ENCODE results near the gene ZNF678. TPM values are rescaled to one million over a fixed set of nuclear protein-coding genes. Genes with fewer than 3 reads are reported as not detected.

ZNF678 gene
- total RNA-seq, 1 experiment from 2014 or later, result 1.6 TPM

Other genes with a start within 250 kb of the ZNF678 start
- gene CDC42BPA, start 245.1 kb upstream of the ZNF678 start, total RNA-seq (2014; rRNA removed; shearing (Covaris generic); ENCODE audit: low replicate concordance), result 11.8 and 47.3 TPM in 2 replicates
- 45.4 and 70.1 TPM in 2 replicates for gene JMJD4, start 171.7 kb downstream of the ZNF678 start, total RNA-seq (2014; rRNA removed; shearing (Covaris generic); ENCODE audit: low replicate concordance)
- gene SNAP47, start 171.9 kb downstream of the ZNF678 start, total RNA-seq (2014; rRNA removed; shearing (Covaris generic); ENCODE audit: low replicate concordance), result 79.8 and 86.1 TPM in 2 replicates

All from Caki2 (cell line).